Subcutaneous abdominal adipose tissue (tissue), 5 donors: ENCODE data around the gene SCIN.
"Not testable (repeated sequence)": the region's sequence is repeated elsewhere in the genome, so short reads cannot be mapped to it uniquely, and the experiment has no call there.

Source experiments
- H3K27ac ChIP-seq: one replicate; pipeline ENCODE4 v1.7.0; 2013; ENCODE audit warnings: low read depth, mild to moderate bottlenecking, inconsistent platforms, low read length, moderate library complexity
- H3K27me3 ChIP-seq, 5 donors: one replicate each; pipeline ENCODE4 v1.7.0; 2013; ENCODE audit warnings: low read length in 5 of 5, inconsistent platforms in 1 of 5; ENCODE audit not compliant: control insufficient read depth in 5 of 5, insufficient read depth in 4 of 5
- H3K36me3 ChIP-seq, 5 donors: one replicate each; pipeline ENCODE4 v1.7.0; 2013; ENCODE audit warnings: low read length in 5 of 5; ENCODE audit not compliant: control insufficient read depth in 5 of 5, insufficient read depth in 5 of 5
- H3K4me1 ChIP-seq, 5 donors: one replicate each; pipeline ENCODE4 v1.7.0; 2013; ENCODE audit warnings: low read length in 5 of 5, mild to moderate bottlenecking in 3 of 5, moderate library complexity in 1 of 5; ENCODE audit not compliant: control insufficient read depth in 5 of 5, insufficient read depth in 5 of 5
- H3K4me3 ChIP-seq, 5 donors: one replicate each; pipeline ENCODE4 v1.7.0; 2013; ENCODE audit warnings: low read length in 5 of 5, low read depth in 1 of 5
- H3K9ac ChIP-seq, 5 donors: one replicate each; pipeline ENCODE4 v1.7.0; 2013; ENCODE audit warnings: low read length in 5 of 5, mild to moderate bottlenecking in 4 of 5, moderate library complexity in 3 of 5
- H3K9me3 ChIP-seq, 5 donors: one replicate each; pipeline ENCODE4 v1.7.0; 2013; ENCODE audit warnings: low read length in 5 of 5; ENCODE audit not compliant: control insufficient read depth in 5 of 5
- donor health status: healthy.
- donor health status: healthy.
- donor health status: healthy.
- donor health status: healthy.
- donor health status: healthy.

SCIN gene

GRCh38 chr7:12570534-12571461, at the start of gene SCIN:
SCIN (plus strand) TSS chr7:12570720; CDS start chr7:12570787, 67 bp downstream.
- peak within 1 kb of the TSS in 3 of 5 donors; percentile 17 to 66 (median 60) for H3K9ac ChIP-seq

GRCh38 chr7:12524794-12525386, 45.6 kb upstream of the SCIN start:
- Histone ChIP-seq H3K9ac (no peak overlapping the region), H3K36me3 (no peaks in the 10 kb centered on the region), H3K27ac (no peak overlapping the region), H3K27me3 (no peaks in the 10 kb centered on the region), H3K4me3 (peak overlapping the region in 1 of 5 donors; percentile 40), H3K4me1 (peaks cover 0 to 2% (median 0%) of the 10 kb centered on the region in 5 donors), H3K9me3 (peaks cover 0 to 1% (median 0%) of the 10 kb centered on the region in 5 donors)

More at GRCh38 chr7:12570534-12571461, at the start of gene SCIN:
- Histone ChIP-seq H3K27me3 (peaks cover 0 to 11% (median 3%) of the 10 kb centered on the region in 5 donors), H3K36me3 (no peaks in the 10 kb centered on the region), H3K4me1 (peaks cover 4 to 41% (median 25%) of the 10 kb centered on the region in 5 donors), H3K9me3 (no peaks in the 10 kb centered on the region), H3K27ac (no peak within 1 kb of the TSS), H3K4me3 (peak within 1 kb of the TSS; percentile 61 to 96 (median 77))

GRCh38 chr7:12526693-12527092, 43.8 kb upstream of the SCIN start:
- not testable (repeated sequence) for H3K27ac ChIP-seq, H3K27me3 ChIP-seq, H3K9ac ChIP-seq, H3K36me3 ChIP-seq, H3K9me3 ChIP-seq, H3K4me3 ChIP-seq, H3K4me1 ChIP-seq

GRCh38 chr7:12527670-12528069, 42.9 kb upstream of the SCIN start:
- not testable (repeated sequence) for H3K9ac ChIP-seq, H3K9me3 ChIP-seq, H3K36me3 ChIP-seq, H3K4me1 ChIP-seq, H3K27ac ChIP-seq, H3K4me3 ChIP-seq, H3K27me3 ChIP-seq

DNA sequence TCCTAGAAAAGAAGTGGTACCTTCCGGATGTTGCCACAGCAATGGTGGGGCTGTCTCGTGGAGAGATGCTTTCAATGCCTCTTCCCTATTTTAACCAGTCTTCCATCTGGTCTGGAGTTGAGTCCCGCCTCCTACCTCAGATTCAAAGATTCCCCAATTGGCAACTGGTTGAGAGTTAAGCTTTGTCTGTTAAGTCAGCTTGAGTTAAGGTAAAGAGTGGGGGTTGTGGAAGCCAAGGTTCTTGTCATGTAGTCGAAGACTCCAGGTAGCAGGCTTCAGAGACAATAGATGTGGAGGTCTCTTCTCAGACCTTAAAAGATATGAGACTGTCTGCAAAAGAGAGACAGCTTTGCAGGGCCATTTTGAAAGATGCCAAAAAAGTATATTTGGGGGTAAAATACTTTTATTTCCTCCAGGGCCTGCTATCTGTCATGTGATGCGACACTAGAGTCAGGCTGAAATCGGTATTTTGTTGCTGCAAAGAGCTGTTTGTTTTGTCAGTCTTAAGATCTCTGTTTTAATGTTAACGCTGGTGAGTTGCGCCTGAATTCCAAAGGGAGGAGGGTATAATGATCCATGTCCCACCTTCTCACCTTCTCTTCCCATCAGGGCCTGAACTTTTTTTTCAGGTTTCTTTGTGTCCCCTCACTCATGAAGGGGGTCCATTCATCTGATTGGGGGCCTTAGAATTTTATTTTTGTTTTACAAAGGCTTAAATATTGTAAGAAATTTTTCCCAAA, 40.4 kb upstream of the SCIN start:
- H3K4me3 ChIP-seq = no peak overlapping the region
- no peaks in the 10 kb centered on the region for H3K9me3 ChIP-seq
- no peaks in the 10 kb centered on the region for H3K27me3 ChIP-seq
- H3K4me1 ChIP-seq = no peaks in the 10 kb centered on the region
- no peaks in the 10 kb centered on the region for H3K36me3 ChIP-seq
- H3K27ac ChIP-seq = no peak overlapping the region
- H3K9ac ChIP-seq = no peak overlapping the region

DNA sequence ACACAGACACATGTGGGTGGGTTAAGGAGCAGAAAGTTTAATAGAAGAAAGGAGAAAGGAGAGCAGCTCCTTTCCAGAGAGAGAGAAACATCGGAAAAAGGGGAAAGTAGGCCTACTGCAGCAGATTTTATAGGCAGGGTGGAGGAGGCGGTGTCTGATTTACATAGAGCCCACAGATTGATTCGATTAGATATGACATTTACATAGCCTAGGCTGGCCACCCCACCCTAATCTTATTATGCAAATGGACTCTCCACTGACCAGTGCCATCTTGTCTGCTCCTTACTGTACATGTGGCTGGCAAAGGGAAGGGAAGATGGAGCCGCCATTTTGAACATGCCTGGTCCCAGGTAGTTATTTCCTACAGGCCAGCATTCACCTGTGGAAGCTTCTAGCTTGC, 38.7 kb upstream of the SCIN start:
- Histone ChIP-seq H3K36me3 (no peaks in the 10 kb centered on the region), H3K4me1 (no peaks in the 10 kb centered on the region), H3K4me3 (no peak overlapping the region), H3K27ac (no peak overlapping the region), H3K9me3 (peaks cover 0 to 3% (median 0%) of the 10 kb centered on the region in 5 donors), H3K27me3 (no peaks in the 10 kb centered on the region), H3K9ac (no peak overlapping the region)

DNA sequence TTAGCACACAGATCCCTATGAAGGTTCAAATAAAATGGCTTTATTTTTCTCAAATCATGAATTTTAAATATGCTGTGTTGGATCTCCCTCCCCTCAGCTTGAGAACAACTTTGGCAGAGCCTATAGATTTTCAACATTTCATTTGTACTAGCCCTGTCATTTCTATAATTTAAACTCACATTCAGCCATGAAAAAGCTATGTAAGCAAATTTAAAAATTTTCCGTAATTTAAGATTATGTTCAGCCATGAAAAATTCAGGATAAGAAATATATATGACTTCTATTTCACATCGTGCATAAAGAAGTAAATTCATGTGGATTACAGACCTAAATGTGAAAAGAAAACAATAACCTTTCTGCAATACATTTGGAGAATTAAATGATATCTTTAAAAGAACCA, 36.5 kb upstream of the SCIN start:
- no peaks in the 10 kb centered on the region for H3K4me1 ChIP-seq
- H3K27ac ChIP-seq = no peak overlapping the region
- H3K36me3 ChIP-seq = no peaks in the 10 kb centered on the region
- peaks cover 0 to 3% (median 0%) of the 10 kb centered on the region in 5 donors for H3K9me3 ChIP-seq
- no peak overlapping the region for H3K4me3 ChIP-seq
- H3K27me3 ChIP-seq = no peaks in the 10 kb centered on the region
- H3K9ac ChIP-seq = no peak overlapping the region

DNA sequence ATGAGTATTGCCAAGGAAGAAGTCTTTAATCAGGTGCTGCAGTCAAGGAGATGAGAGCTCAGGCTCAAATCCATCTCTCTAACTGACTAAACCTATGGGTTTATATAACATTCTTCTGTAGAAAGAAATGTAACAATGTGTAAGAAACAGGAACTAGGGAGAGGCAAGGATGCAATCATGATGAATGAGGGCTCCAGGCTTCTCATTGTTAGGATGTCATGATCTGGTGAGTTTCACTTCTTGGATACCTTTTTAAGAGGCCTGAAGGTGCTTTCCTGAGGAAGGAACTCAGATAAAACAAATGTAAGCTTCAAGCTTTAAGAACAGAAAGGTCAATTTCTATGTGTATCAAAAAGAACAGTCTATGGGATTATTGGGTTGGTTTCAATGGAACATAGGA, 30.8 kb upstream of the SCIN start:
- H3K4me1 ChIP-seq = peaks cover 0 to 10% (median 0%) of the 10 kb centered on the region in 5 donors
- H3K36me3 ChIP-seq = no peaks in the 10 kb centered on the region
- H3K9me3 ChIP-seq = peaks cover 0 to 3% (median 0%) of the 10 kb centered on the region in 5 donors
- H3K9ac ChIP-seq = no peak overlapping the region
- no peak overlapping the region for H3K27ac ChIP-seq
- H3K4me3 ChIP-seq = no peak overlapping the region
- no peaks in the 10 kb centered on the region for H3K27me3 ChIP-seq

DNA sequence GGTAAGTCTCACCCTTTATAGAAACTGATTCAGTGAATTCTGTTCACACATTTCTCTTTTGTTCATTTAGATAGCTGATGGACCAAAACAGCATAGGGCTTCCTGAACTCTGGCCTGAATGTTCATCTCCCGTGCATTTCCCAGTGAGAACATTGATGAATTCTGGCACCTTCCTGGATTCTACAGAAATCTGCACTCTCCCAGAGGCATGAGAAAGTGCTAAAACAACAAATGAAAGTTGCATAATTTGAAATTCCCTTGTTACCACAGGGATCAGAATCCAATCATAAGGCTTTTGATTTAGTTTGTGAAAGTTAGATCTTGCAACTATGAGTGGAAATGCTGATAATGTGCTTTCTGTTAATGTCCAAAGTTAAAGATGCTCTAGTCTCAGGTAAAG, 29.7 kb upstream of the SCIN start:
- peaks cover 0 to 3% (median 0%) of the 10 kb centered on the region in 5 donors for H3K9me3 ChIP-seq
- no peaks in the 10 kb centered on the region for H3K27me3 ChIP-seq
- no peaks in the 10 kb centered on the region for H3K36me3 ChIP-seq
- H3K27ac ChIP-seq = no peak overlapping the region
- peaks cover 0 to 10% (median 0%) of the 10 kb centered on the region in 5 donors for H3K4me1 ChIP-seq
- H3K9ac ChIP-seq = no peak overlapping the region
- H3K4me3 ChIP-seq = no peak overlapping the region
